GM19438 (cell line): ENCODE results near the gene DLG3.
"Not testable (repeated sequence)": the region's sequence is repeated elsewhere in the genome, so short reads cannot be mapped to it uniquely, and the experiment has no call there.

Experiments
- ATAC-seq: cut with Tn5 transposase; IDR thresholded peaks from one replicate; pipeline ENCODE4 v1.9.1; 2021; ENCODE audit warnings: low read depth; ENCODE audit not compliant: unreplicated experiment

Gene DLG3

DNA sequence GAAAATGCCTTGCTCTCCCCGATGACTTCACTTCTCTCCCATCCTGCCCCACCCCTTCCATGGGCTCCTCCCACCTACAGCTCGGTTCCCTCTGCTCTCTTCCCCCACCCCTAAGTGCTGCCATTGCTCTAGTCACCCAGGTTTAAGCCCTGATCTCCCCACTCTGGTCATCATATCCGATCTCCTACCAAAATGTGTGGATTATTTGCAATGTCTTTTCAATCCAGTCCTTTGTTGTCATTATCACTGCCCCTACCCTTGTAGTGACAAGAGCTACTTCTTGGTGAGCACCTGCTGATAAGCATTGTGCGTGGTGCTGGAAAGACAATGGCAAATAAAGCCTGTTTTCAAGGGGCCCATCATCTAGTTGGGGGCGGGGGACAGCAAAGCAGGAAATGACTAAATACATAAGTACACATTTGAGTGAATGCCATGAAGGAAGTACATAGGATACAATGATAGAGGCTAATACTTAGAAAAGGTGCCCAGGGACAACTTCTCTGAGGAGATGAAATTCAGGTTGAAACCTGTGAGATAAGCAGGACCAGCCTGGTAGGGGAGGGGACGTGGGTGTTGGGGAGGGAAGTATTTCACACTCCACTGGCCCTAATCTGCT is 63.8 kb downstream of the DLG3 start:
- ATAC-seq = peak; percentile 61

GRCh38 chrX:70509078-70509477 is 64.4 kb downstream of the DLG3 start:
- ATAC-seq = no peak

- ATAC-seq = not testable (repeated sequence)
Observed at GRCh38 chrX:70515270-70515669, 70.6 kb downstream of the DLG3 start.

DNA sequence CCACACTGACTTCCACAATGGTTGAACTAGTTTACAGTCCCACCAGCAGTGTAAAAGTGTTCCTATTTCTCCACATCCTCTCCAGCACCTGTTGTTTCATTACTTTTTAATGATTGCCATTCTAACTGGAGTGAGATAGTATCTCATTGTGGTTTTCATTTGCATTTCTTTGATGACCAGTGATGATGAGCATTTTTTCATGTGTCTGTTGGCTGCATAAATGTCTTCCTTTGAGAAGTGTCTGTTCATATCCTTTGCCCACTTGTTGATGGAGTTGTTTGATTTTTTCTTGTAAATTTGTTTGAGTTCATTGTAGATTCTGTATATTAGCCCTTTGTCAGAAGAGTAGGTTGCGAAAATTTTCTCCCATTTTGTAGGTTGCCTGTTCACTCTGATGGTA is 71.1 kb downstream of the DLG3 start:
- ATAC-seq = not testable (repeated sequence)

- no peak for ATAC-seq
Observed at GRCh38 chrX:70525733-70526132, 81.1 kb downstream of the DLG3 start.

GRCh38 chrX:70527053-70527452 is 82.4 kb downstream of the DLG3 start:
- ATAC-seq = no peak

GRCh38 chrX:70527610-70528345 is 83.1 kb downstream of the DLG3 start:
- no peak for ATAC-seq

GRCh38 chrX:70535198-70535597 is 90.6 kb downstream of the DLG3 start:
- no peak for ATAC-seq

GRCh38 chrX:70549429-70549828 is 104.8 kb downstream of the DLG3 start:
- ATAC-seq = no peak

GRCh38 chrX:70552130-70552704 is 107.6 kb downstream of the DLG3 start:
- ATAC-seq = no peak

DNA sequence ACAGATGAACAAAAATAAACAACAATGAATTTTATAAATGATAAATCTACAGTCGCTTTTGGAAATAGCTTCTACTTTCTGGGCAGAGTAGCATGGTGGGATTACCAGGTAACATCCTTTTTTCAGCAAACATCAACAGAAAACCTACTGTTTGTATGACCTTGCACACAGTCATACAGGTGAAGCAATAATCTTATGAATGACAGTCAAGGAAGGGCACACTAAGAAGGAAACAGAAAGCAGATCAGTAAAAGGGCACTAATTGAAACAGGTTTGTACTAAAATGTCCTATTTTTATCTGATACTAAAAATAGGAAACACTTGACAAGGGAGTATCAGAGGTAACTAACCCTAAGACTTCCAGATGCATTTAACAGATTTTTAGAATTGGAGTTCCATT is 108.9 kb downstream of the DLG3 start:
- ATAC-seq = no peak

- ATAC-seq = no peak
Observed at GRCh38 chrX:70554081-70554480, 109.4 kb downstream of the DLG3 start.

- no peak for ATAC-seq
Observed at GRCh38 chrX:70554523-70554922, 109.9 kb downstream of the DLG3 start.

DNA sequence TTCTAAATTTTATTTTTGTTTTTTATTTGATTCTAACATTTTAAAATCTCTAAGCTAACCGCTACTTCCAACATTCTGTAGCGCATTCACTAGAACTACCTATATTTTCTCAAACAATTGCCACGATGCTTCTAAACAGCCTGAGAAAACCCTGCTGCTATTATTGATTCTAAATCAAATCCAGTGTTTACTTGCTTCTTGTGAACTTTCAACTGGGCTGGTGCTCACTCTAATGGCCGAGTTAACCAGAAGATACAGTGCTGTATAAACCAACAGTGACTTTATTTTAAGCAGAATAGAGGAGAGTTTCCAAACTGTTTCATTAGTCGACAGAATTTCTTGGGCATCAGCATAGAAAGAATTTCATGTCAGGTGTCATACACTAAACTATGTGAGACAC is 110.3 kb downstream of the DLG3 start:
- ATAC-seq = no peak
